ENCODE data around the gene ZFP64.
"Not testable (repeated sequence)": the region's sequence is repeated elsewhere in the genome, so short reads cannot be mapped to it uniquely, and the experiment has no call there.

ZFP64 gene

GRCh38 chr20:52193133-52193532 is 1.6 kb upstream of the ZFP64 start:
- no peak for TF ChIP-seq CTCF (IDR thresholded peaks at IDR 0.05; ENCODE audit: low read depth, low read length)
- DNase-seq (ENCODE audit: low read depth in 2 of 2), result no peak
- H3K4me3 ChIP-seq (replicated peaks in 1 of 2; ENCODE audit: low read depth in 2 of 2, low read length in 2 of 2), result no peak overlapping the region

GRCh38 chr20:52192719-52193007 is 1.1 kb upstream of the ZFP64 start:
- not testable (repeated sequence) for H3K4me3 ChIP-seq (replicated peaks in 1 of 2; ENCODE audit: low read depth in 2 of 2, low read length in 2 of 2)

GRCh38 chr20:52191916-52192718 is 538 bp upstream of the ZFP64 start:
- peak overlapping the region; percentile 79 to 88 for H3K4me3 ChIP-seq (replicated peaks in 1 of 2; ENCODE audit: low read depth in 2 of 2, low read length in 2 of 2)
- TF ChIP-seq CTCF (IDR thresholded peaks at IDR 0.05; ENCODE audit: low read depth, low read length), result peak; percentile 23
- peak; percentile 13 to 17 for DNase-seq (ENCODE audit: low read depth in 2 of 2)

More at GRCh38 chr20:52192719-52193007, 1.1 kb upstream of the ZFP64 start:
- DNase-seq (ENCODE audit: low read depth in 2 of 2), result not testable (repeated sequence)

GRCh38 chr20:52190437-52191131 is 995 bp downstream of the ZFP64 start:
- H3K4me3 ChIP-seq (replicated peaks in 1 of 2; ENCODE audit: low read depth in 2 of 2, low read length in 2 of 2), result peak overlapping the region; percentile 79 to 88
- peak; percentile 28 to 48 for DNase-seq (ENCODE audit: low read depth in 2 of 2)
- TF ChIP-seq CTCF (IDR thresholded peaks at IDR 0.05; ENCODE audit: low read depth, low read length), result no peak

- no peak for TF ChIP-seq CTCF (IDR thresholded peaks at IDR 0.05; ENCODE audit: low read depth, low read length)
- no peak for DNase-seq (ENCODE audit: low read depth in 2 of 2)
- no peak overlapping the region for H3K4me3 ChIP-seq (replicated peaks in 1 of 2; ENCODE audit: low read depth in 2 of 2, low read length in 2 of 2)
Measured at GRCh38 chr20:52181766-52182165, 9.8 kb downstream of the ZFP64 start.

GRCh38 chr20:52180180-52180840 is 11.3 kb downstream of the ZFP64 start:
- no peak for DNase-seq (ENCODE audit: low read depth in 2 of 2)
- H3K4me3 ChIP-seq (replicated peaks in 1 of 2; ENCODE audit: low read depth in 2 of 2, low read length in 2 of 2), result no peak overlapping the region
- no peak for TF ChIP-seq CTCF (IDR thresholded peaks at IDR 0.05; ENCODE audit: low read depth, low read length)
